Keratinocyte (primary cell): ENCODE data around the gene PDE9A. TPM values are rescaled to one million over a fixed set of nuclear protein-coding genes. Genes with fewer than 3 reads are reported as not detected.

Experiments
- DNase-seq: peaks from one replicate; pipeline ENCODE4 v3.0.0-alpha.2; 2011; ENCODE audit warnings: low read depth, missing footprints, low spot score
- FAIRE-seq: peaks from 2 replicates; lab custom pipeline; 2011; peaks lifted over from hg19 to GRCh38; lab: Jason Lieb, UNC
- H2AFZ ChIP-seq: 2 replicates; pipeline ENCODE4 v1.6.0; 2012; ENCODE audit warnings: low read length, control low read depth, inconsistent platforms; ENCODE audit not compliant: control insufficient read depth
- H3K27ac ChIP-seq: 2 replicates; pipeline ENCODE4 v1.5.1; 2011; ENCODE audit warnings: low read length; ENCODE audit not compliant: control insufficient read depth, insufficient read depth
- H3K27me3 ChIP-seq: 3 replicates; pipeline ENCODE4 v1.6.0; 2011; ENCODE audit warnings: low read length; ENCODE audit not compliant: control insufficient read depth, insufficient read depth; ENCODE audit errors: extremely low read depth
- H3K36me3 ChIP-seq, 2 experiments: 2 replicates in 1 of 2; 3 replicates in 1 of 2; pipeline ENCODE4 v1.5.1; 2011; ENCODE audit warnings: low read length in 2 of 2, mild to moderate bottlenecking in 1 of 2; ENCODE audit not compliant: control insufficient read depth in 2 of 2, insufficient read depth in 2 of 2; ENCODE audit errors: extremely low read depth in 1 of 2
- H3K4me1 ChIP-seq: 3 replicates; pipeline ENCODE4 v1.5.1; 2011; ENCODE audit warnings: low read length; ENCODE audit not compliant: control insufficient read depth, insufficient read depth; ENCODE audit errors: extremely low read depth
- H3K4me2 ChIP-seq: 3 replicates; pipeline ENCODE4 v1.6.0; 2011; ENCODE audit warnings: low read depth, low read length; ENCODE audit not compliant: control insufficient read depth, insufficient read depth; ENCODE audit errors: extremely low read depth
- H3K4me3 ChIP-seq, 3 experiments: fragments of 200-600 bp in 1 of 3; sonication (generic) in 1 of 3; 2 replicates in 2 of 3; 3 replicates in 1 of 3; pipeline ENCODE4 v1.5.1; 2011 to 2016; ENCODE audit warnings: low read length in 3 of 3, mild to moderate bottlenecking in 3 of 3, control low read depth in 2 of 3, inconsistent platforms in 1 of 3, low read depth in 1 of 3, mixed read lengths in 1 of 3, mixed run types in 1 of 3, moderate library complexity in 1 of 3; ENCODE audit not compliant: control insufficient read depth in 2 of 3, insufficient read depth in 2 of 3; ENCODE audit errors: extremely low read depth in 1 of 3
- H3K79me2 ChIP-seq: 2 replicates; pipeline ENCODE4 v1.6.0; 2012; ENCODE audit warnings: low read length; ENCODE audit not compliant: control insufficient read depth, insufficient read depth
- H3K9ac ChIP-seq: 3 replicates; pipeline ENCODE4 v1.6.0; 2011; ENCODE audit warnings: low read length; ENCODE audit not compliant: control insufficient read depth, insufficient read depth; ENCODE audit errors: extremely low read depth
- H3K9me1 ChIP-seq: 3 replicates; pipeline ENCODE4 v1.6.0; 2011; ENCODE audit warnings: low read length; ENCODE audit not compliant: control insufficient read depth, insufficient read depth; ENCODE audit errors: extremely low read depth
- H3K9me3 ChIP-seq: 2 replicates; pipeline ENCODE4 v1.5.1; 2012; ENCODE audit warnings: low read depth, low read length; ENCODE audit not compliant: control insufficient read depth
- H4K20me1 ChIP-seq: 3 replicates; pipeline ENCODE4 v1.6.0; 2011; ENCODE audit warnings: low read length; ENCODE audit not compliant: control insufficient read depth, insufficient read depth; ENCODE audit errors: extremely low read depth
- CTCF ChIP-seq, 3 experiments: IDR thresholded peaks in 1 of 3; conservative IDR thresholded peaks in 1 of 3; optimal IDR thresholded peaks in 1 of 3; 2 replicates in 2 of 3; 3 replicates in 1 of 3; pipeline versions ENCODE3 to v1.5.1; 2011; ENCODE audit warnings: low read length in 3 of 3, mild to moderate bottlenecking in 3 of 3, moderate library complexity in 2 of 3, control low read depth in 1 of 3, inconsistent platforms in 1 of 3; ENCODE audit not compliant: insufficient read depth in 2 of 3; ENCODE audit errors: extremely low read depth in 1 of 3
- EZH2 ChIP-seq: IDR thresholded peaks from one replicate; pipeline ENCODE4 v1.6.1; 2012; ENCODE audit warnings: inconsistent platforms, mild to moderate bottlenecking, low read length, moderate library complexity
- dilution Hi-C: fragments of 300-500 bp; cut with MboI; formaldehyde crosslinking; loops from one replicate; pipeline ENCODE4 v1.7.0; 2020; ENCODE audit warnings: low sequenced_read_pairs; ENCODE audit not compliant: extremely low pct_ligation_motif_present
- polyA plus RNA-seq, 5 experiments: library from polyadenylated mRNA; depleted of rRNA in 3 of 5; stranded (reverse) in 3 of 5; stranded (forward) in 1 of 5; unstranded in 1 of 5; fragments of >200 nt; gene quantifications; 1 replicate in 1 of 5; 2 replicates in 3 of 5; 3 replicates in 1 of 5; pipeline versions ENCODE4 v1.2.1 to v1.2.3, GENCODE V29; 2011 to 2012; ENCODE audit warnings: missing spikeins in 2 of 5, low read depth in 1 of 5, low replicate concordance in 1 of 5

PDE9A gene
- polyA plus RNA-seq, 1 donor (not counting 4 experiments of a cell fraction or from before 2014, with no cell fraction given) = 0.13 TPM

- FAIRE-seq = no peak
- TF ChIP-seq CTCF (optimal IDR thresholded peaks at IDR 0.05 in 1 of 3, IDR thresholded peaks at IDR 0.05 in 1 of 3, conservative IDR thresholded peaks at IDR 0.05 in 1 of 3; ENCODE audit: extremely low read depth in 1 of 3, insufficient read depth in 2 of 3, low read length in 3 of 3) (no peak), EZH2 (no peak)
- H3K4me1 ChIP-seq = peaks cover 5% of the 10 kb centered on the region
- no peaks in the 10 kb centered on the region for H3K36me3 ChIP-seq
- H3K79me2 ChIP-seq = no peaks in the 10 kb centered on the region
- no peak overlapping the region for H2AFZ ChIP-seq
- H3K27ac ChIP-seq = no peak overlapping the region
- dilution Hi-C loops = no loop called here
- DNase-seq = no peak
- no peak overlapping the region for H3K4me3 ChIP-seq
- no peak overlapping the region for H3K4me2 ChIP-seq
- H4K20me1 ChIP-seq = no peaks in the 10 kb centered on the region
- peaks cover 5% of the 10 kb centered on the region for H3K9me3 ChIP-seq
- H3K9me1 ChIP-seq = no peaks in the 10 kb centered on the region
- H3K9ac ChIP-seq = no peak overlapping the region
- no peaks in the 10 kb centered on the region for H3K27me3 ChIP-seq
These were observed 43.6 kb upstream of the PDE9A start for GRCh38 chr21:42609811-42610210.

DNA sequence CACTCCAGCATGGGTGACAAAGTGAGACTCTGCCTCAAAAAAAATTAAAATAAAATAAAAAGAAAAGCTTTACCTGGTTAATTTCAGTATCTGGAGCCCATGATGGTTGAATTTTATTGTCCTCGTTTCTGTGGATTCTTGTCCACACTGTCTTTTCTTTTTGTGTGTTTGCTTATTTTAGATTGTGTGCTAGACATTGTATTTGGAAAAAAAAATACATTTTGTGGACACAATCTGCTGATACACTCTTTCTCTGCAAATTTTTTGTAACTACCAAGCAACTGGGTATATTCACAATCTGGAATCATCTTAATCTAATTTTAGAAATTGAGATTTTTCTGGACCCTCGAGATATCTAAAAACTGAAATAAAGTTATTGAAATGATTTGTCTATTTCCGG, 41.6 kb upstream of the PDE9A start:
- Histone ChIP-seq H3K4me2 (no peak overlapping the region), H4K20me1 (no peaks in the 10 kb centered on the region), H3K4me1 (peaks cover 14% of the 10 kb centered on the region), H2AFZ (no peak overlapping the region), H3K9ac (no peak overlapping the region), H3K4me3 (no peak overlapping the region), H3K79me2 (no peaks in the 10 kb centered on the region), H3K9me3 (no peaks in the 10 kb centered on the region), H3K27me3 (peaks cover 7% of the 10 kb centered on the region), H3K27ac (no peak overlapping the region), H3K9me1 (no peaks in the 10 kb centered on the region), H3K36me3 (no peaks in the 10 kb centered on the region)
- dilution Hi-C loops = no loop called here
- TF ChIP-seq EZH2 = no peak
- no peak for TF ChIP-seq CTCF (optimal IDR thresholded peaks at IDR 0.05 in 1 of 3, IDR thresholded peaks at IDR 0.05 in 1 of 3, conservative IDR thresholded peaks at IDR 0.05 in 1 of 3; ENCODE audit: extremely low read depth in 1 of 3, insufficient read depth in 2 of 3, low read length in 3 of 3)
- FAIRE-seq = no peak
- DNase-seq = no peak
